Peyer's patch (tissue), 4 donors: ENCODE results near the gene DCK.

Experiments
- CTCF ChIP-seq, 6 experiments: fragments of 450-650 bp in 4 of 6; fragments of 200-600 bp in 2 of 6; sonication (generic) in 1 of 6; IDR thresholded peaks; one replicate each; pipeline ENCODE4 v1.5.1; 2017 to 2019; ENCODE audit warnings: antibody characterized with exemption in 6 of 6, mild to moderate bottlenecking in 3 of 6, moderate library complexity in 1 of 6
- POLR2A ChIP-seq, 2 donors: fragments of 450-650 bp; IDR thresholded peaks; one replicate each; pipeline ENCODE4 v1.5.1; 2017; ENCODE audit warnings: antibody characterized with exemption in 2 of 2, mild to moderate bottlenecking in 2 of 2, moderate library complexity in 2 of 2

GRCh38 chr4:71011451-71011850, 18.0 kb downstream of the DCK start:
- no peak for TF ChIP-seq POLR2A (IDR thresholded peaks at IDR 0.05)
- TF ChIP-seq CTCF (IDR thresholded peaks at IDR 0.05), result no peak
